Natural killer cell (primary cell): ENCODE data around the gene TPST2. TPM values are rescaled to one million over a fixed set of nuclear protein-coding genes. Genes with fewer than 3 reads are reported as not detected.

Experiments
- ATAC-seq, 3 donors: fragments of 150-1000 bp in 2 of 3; fragments of 200-7000 bp in 1 of 3; cut with Tn5 transposase; 1 replicate in 1 of 3; 2 replicates in 2 of 3; pipeline ENCODE4 v1.10.0; 2021; ENCODE audit warnings: mild to moderate bottlenecking in 2 of 3, moderate library complexity in 2 of 3
- DNase-seq, 2 donors: peaks; one replicate each; pipeline versions ENCODE4 v3.0.0 to v3.0.0-alpha.2; 2013 to 2021; ENCODE audit warnings: mixed read lengths in 1 of 2
- H3K27ac ChIP-seq: one replicate; pipeline ENCODE4 v1.5.1; 2013; ENCODE audit warnings: mild to moderate bottlenecking, low read length
- H3K27me3 ChIP-seq: one replicate; pipeline ENCODE4 v1.6.1; 2013; ENCODE audit warnings: low read length; ENCODE audit not compliant: control insufficient read depth, insufficient read depth
- H3K36me3 ChIP-seq: one replicate; pipeline ENCODE4 v1.6.1; 2013; ENCODE audit warnings: low read length; ENCODE audit not compliant: control insufficient read depth, insufficient read depth
- H3K4me1 ChIP-seq: one replicate; pipeline ENCODE4 v1.6.1; 2013; ENCODE audit warnings: low read length; ENCODE audit not compliant: control insufficient read depth, insufficient read depth
- H3K4me3 ChIP-seq: one replicate; pipeline ENCODE4 v1.5.1; 2013; ENCODE audit warnings: low read length
- H3K9me3 ChIP-seq: one replicate; pipeline ENCODE4 v1.6.1; 2013; ENCODE audit warnings: low read length; ENCODE audit not compliant: control insufficient read depth, insufficient read depth
- H3K27ac Mint-ChIP-seq, 2 donors: one replicate each; pipeline ENCODE4 v1.8.0; 2022; ENCODE audit warnings: mild to moderate bottlenecking in 2 of 2, mixed read lengths in 2 of 2, moderate library complexity in 1 of 2
- H3K27me3 Mint-ChIP-seq, 2 donors: one replicate each; pipeline ENCODE4 v1.8.0; 2022; ENCODE audit warnings: low read depth in 2 of 2, mixed read lengths in 2 of 2
- H3K36me3 Mint-ChIP-seq: one replicate; pipeline ENCODE4 v1.8.0; 2022; ENCODE audit warnings: mixed read lengths
- H3K4me1 Mint-ChIP-seq, 2 donors: one replicate each; pipeline ENCODE4 v1.8.0; 2022; ENCODE audit warnings: mixed read lengths in 2 of 2
- H3K4me3 Mint-ChIP-seq: one replicate; pipeline ENCODE4 v1.8.0; 2022; ENCODE audit warnings: mild to moderate bottlenecking, moderate library complexity, mixed read lengths
- H3K9me3 Mint-ChIP-seq, 2 donors: one replicate each; pipeline ENCODE4 v1.8.0; 2022; ENCODE audit warnings: mixed read lengths in 2 of 2
- WGBS: methylation state at CpG from one replicate; pipeline ENCODE4 v1.1.7; 2013; ENCODE audit warnings: missing lambda C conversion rate; ENCODE audit not compliant: insufficient coverage; 5-methylcytosine and 5-hydroxymethylcytosine counted together
- intact Hi-C: fragments of 100-400 bp; cut with micrococcal nuclease; formaldehyde crosslinking; loops from one replicate; pipeline ENCODE4 v1.14.2; 2022
- total RNA-seq, 4 donors: library from RNA; stranded (reverse); fragments of 120-200 nt in 1 of 4; gene quantifications; one replicate each; pipeline versions ENCODE4 v1.2.3 to v1.2.4, GENCODE V29; 2013 to 2022
- TF ChIP-seq, protein P1 (sequence below): fragments of 200-600 bp; IDR thresholded peaks from one replicate; pipeline ENCODE4 v1.8.0; 2022; ENCODE audit warnings: antibody characterized with exemption

TPST2 gene
- 100 to 1,000 TPM; 145 to 206 (median 155) TPM for total RNA-seq
- total RNA-seq (2013) = 154 TPM

DNA sequence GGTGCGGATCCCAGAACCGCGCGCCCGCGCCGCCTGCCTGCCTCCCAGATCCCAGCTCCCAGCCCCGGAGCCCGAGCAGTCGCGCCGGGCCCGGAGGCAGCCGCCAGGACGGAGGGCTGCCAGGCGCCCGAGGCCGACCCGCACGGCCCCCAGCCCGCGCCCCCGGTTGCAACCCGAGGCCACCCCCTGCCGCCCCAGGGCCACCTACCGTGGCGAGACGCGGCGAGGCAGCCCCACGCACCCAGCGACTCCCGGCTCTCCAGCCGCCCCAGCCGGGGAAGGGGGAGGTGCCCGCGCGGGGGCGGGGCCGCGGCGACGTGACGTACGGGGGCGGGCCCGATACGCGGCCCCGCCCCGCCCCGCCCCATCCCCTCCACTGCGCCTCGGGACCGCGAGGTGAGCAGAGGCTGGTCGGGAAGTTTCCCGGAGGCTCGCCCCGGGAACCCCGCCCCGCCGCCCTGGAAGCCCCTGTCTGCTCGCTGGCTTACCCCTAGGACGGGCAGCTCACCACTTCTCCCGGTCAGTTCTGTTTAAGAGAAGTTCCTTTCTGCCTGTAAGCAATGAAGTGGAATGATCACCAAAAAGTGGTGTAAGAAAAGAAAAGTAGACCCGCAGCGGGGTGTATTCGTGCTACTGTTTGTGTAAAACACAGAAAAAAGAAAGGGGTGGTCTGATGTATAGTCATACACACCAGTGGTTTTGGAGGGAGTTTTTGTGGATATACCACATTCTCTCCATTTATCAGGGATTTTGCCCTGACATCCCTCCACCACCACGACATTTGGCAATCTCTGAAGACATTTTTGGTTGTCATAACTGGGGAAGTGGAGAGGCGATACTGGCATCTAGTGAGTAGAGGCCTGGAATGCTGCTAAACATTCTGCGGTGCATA, at the start of gene TPST2:
Gene TPST2, minus strand, starts transcription at position 288 of the 892 bp plus-strand sequence. CDS start 48,502 bp downstream, outside the sequence.
- intact Hi-C loops = loop anchor here (1.0 to 5.0 kb wide), 4 partner anchors 43 to 88 kb away; no protein-coding TSS in a partner anchor
- Histone ChIP-seq H3K4me1 (peaks cover 83% of the 10 kb centered on the region), H3K4me3 (peak within 1 kb of the TSS; percentile 83), H3K27ac (peak within 1 kb of the TSS; percentile 81), H3K36me3 (no peaks in the 10 kb centered on the region), H3K9me3 (no peaks in the 10 kb centered on the region), H3K27me3 (no peaks in the 10 kb centered on the region)
- peak within 1 kb of the TSS; percentile 94 for H3K4me3 Mint-ChIP-seq
- peaks cover 66 to 77% of the 10 kb centered on the region in 2 donors for H3K4me1 Mint-ChIP-seq
- DNase-seq (peak; percentile 79 to 91), ATAC-seq (peak; percentile 73 to 89 (median 77))
- H3K27ac Mint-ChIP-seq = peak within 1 kb of the TSS; percentile 92 to 94
- H3K27me3 Mint-ChIP-seq = no peaks in the 10 kb centered on the region
- no peaks in the 10 kb centered on the region for H3K9me3 Mint-ChIP-seq
- TF ChIP-seq, protein P1, sequence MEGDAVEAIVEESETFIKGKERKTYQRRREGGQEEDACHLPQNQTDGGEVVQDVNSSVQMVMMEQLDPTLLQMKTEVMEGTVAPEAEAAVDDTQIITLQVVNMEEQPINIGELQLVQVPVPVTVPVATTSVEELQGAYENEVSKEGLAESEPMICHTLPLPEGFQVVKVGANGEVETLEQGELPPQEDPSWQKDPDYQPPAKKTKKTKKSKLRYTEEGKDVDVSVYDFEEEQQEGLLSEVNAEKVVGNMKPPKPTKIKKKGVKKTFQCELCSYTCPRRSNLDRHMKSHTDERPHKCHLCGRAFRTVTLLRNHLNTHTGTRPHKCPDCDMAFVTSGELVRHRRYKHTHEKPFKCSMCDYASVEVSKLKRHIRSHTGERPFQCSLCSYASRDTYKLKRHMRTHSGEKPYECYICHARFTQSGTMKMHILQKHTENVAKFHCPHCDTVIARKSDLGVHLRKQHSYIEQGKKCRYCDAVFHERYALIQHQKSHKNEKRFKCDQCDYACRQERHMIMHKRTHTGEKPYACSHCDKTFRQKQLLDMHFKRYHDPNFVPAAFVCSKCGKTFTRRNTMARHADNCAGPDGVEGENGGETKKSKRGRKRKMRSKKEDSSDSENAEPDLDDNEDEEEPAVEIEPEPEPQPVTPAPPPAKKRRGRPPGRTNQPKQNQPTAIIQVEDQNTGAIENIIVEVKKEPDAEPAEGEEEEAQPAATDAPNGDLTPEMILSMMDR = no peak
- 0% methylated on average over 70 of the region's 72 CpGs for WGBS
- H3K36me3 Mint-ChIP-seq = no peaks in the 10 kb centered on the region

GRCh38 chr22:26636296-26636695, 46.4 kb upstream of the TPST2 start:
- no peak for ATAC-seq
- TF ChIP-seq, protein P1 = no peak
- Mint-ChIP-seq H3K27ac (no peak overlapping the region), H3K9me3 (no peaks in the 10 kb centered on the region), H3K4me3 (no peak overlapping the region), H3K27me3 (no peaks in the 10 kb centered on the region), H3K4me1 (peaks cover 19 to 40% of the 10 kb centered on the region in 2 donors), H3K36me3 (no peaks in the 10 kb centered on the region)
- no peaks in the 10 kb centered on the region for H3K27me3 ChIP-seq
- intact Hi-C loops = no loop called here
- H3K4me1 ChIP-seq = peaks cover 7% of the 10 kb centered on the region
- H3K9me3 ChIP-seq = no peaks in the 10 kb centered on the region
- WGBS = 58% methylated on average over 1 of the region's 1 CpG
- H3K36me3 ChIP-seq = no peaks in the 10 kb centered on the region
- DNase-seq = no peak
- H3K4me3 ChIP-seq = no peak overlapping the region
- H3K27ac ChIP-seq = no peak overlapping the region

DNA sequence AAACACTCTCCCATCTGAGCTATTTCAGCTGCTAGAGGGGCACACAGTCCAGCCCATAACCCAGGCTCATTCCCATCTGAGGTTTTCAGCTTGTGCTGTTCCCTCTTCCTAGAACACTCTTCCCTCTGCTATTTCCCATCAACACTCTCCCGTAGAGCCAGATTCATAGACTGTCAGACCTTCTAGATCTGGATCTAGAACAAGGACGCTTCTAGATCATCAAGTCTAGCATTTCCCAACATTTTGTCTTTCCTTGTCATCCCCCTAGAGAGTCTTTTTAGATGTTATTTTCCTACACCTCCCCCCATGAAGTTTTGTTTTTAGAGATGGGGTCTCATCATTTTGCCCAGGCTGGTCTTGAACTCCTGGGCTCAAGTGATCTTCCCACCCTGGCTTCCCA, 45.2 kb upstream of the TPST2 start:
- Mint-ChIP-seq H3K27me3 (no peaks in the 10 kb centered on the region), H3K4me3 (no peak overlapping the region), H3K4me1 (peaks cover 7 to 29% of the 10 kb centered on the region in 2 donors), H3K27ac (no peak overlapping the region), H3K36me3 (no peaks in the 10 kb centered on the region), H3K9me3 (no peaks in the 10 kb centered on the region)
- no peak overlapping the region for H3K27ac ChIP-seq
- no peak for DNase-seq
- WGBS = 96% methylated on average over 2 of the region's 2 CpGs
- peaks cover 4% of the 10 kb centered on the region for H3K4me1 ChIP-seq
- TF ChIP-seq, protein P1 = no peak
- no peaks in the 10 kb centered on the region for H3K36me3 ChIP-seq
- intact Hi-C loops = no loop called here
- no peaks in the 10 kb centered on the region for H3K9me3 ChIP-seq
- H3K27me3 ChIP-seq = no peaks in the 10 kb centered on the region
- no peak overlapping the region for H3K4me3 ChIP-seq
- no peak for ATAC-seq
